GM18951 (cell line): ENCODE results near the gene SYNRG.

Experiments used
- POLR2A ChIP-seq: IDR thresholded peaks from 4 replicates; pipeline ENCODE4 v1.6.1; 2011; ENCODE audit warnings: mild to moderate bottlenecking; ENCODE audit not compliant: insufficient read length, insufficient read depth; ENCODE audit errors: extremely low read depth
- in situ Hi-C: fragments of 300-500 bp; cut with MboI; formaldehyde crosslinking; loops from one replicate; pipeline ENCODE4 v1.12.0; 2022; ENCODE audit warnings: low sequenced_read_pairs, mixed read lengths, inconsistent platforms; ENCODE audit not compliant: unreplicated experiment

Gene SYNRG

DNA sequence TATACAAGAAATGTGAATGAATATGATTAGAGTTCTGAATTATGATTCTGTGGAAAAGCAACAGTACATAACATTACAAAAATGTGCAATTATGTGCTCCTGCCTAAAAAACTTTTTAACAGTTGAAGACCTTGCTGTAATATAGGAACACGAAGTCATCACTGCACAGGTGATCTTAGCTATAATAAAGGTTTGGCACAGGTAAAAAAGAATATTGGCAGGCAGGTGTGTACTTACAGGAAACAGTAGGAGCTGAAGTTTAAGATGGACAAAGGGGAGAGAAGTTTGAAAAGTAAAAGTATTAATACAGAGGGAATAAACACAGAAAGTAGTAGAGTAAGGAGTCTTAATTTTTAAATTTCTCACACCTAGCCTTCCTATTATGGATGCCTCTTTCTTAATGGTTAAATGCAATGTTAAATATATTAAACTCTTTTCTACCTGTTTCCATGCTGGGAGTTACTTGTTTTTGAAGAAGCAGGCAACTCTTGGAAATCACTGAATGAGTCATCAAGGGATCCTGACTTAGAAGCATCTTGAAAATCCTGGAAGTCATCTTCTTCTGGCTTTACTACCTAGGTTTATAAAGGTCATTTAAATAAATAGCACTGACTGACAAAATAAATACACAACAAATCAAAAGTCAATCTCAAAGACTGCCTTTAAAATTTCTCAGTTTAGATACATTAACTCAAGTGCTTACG, 40.7 kb downstream of the SYNRG start:
- in situ Hi-C loops: no loop called here
- TF ChIP-seq POLR2A: no peak

GRCh38 chr17:37567538-37567937, 41.7 kb downstream of the SYNRG start:
- TF ChIP-seq POLR2A: no peak
- in situ Hi-C loops: no loop called here

DNA sequence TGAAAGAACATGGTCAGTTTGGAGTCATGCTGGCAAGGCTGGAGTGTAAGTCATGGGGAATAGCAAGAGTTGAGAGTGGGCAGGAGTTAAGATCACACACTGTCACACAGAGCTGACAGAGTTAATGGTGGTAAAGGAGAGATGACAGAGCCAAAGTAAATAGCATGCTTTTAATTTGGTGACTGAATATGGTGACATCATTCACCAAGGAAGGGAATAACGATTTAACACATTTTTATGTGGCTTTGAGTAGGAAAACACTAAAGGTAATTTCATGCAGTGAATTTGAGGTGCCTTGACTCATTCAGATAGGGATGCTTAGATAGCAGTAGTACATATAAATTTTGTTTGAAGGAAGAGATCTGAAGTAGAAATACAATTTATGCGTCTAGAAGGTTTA, 42.1 kb downstream of the SYNRG start:
- in situ Hi-C loops: no loop called here
- no peak for TF ChIP-seq POLR2A

GRCh38 chr17:37564252-37564651, 45.0 kb downstream of the SYNRG start:
- TF ChIP-seq POLR2A: no peak
- in situ Hi-C loops: no loop called here

DNA sequence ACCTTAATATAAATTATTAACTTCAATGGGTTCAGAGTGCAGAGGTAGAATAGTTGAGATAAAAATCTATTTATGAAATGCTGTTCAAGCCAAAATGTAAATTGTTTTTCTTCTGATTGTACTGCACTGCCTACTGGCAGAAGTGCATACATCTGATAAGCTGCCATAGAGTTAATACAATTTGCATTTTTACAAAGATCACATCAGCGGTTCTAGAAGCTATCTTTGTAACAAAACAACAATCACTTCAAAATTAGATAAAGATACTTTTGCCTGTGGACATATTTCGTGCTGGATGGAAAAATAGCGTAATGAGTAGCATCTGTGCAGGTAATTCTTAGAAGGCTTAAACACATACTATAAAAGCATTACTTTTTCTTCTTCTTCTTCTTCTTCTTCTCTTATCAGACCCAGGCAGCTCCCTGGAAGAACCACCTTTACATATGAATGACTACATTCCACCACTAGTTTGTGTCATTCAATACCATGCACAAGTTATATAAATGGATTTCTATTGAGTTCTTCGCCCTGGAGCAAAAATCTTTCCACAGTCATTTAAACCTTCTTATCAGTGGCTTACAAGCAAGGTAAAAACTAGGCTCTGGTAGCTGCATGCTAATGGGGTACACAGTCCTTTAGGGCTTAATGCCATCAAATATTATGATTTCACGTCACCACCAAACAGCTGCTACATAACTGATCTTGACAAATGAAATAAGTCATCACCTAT, 47.0 kb downstream of the SYNRG start:
- in situ Hi-C loops: no loop called here

DNA sequence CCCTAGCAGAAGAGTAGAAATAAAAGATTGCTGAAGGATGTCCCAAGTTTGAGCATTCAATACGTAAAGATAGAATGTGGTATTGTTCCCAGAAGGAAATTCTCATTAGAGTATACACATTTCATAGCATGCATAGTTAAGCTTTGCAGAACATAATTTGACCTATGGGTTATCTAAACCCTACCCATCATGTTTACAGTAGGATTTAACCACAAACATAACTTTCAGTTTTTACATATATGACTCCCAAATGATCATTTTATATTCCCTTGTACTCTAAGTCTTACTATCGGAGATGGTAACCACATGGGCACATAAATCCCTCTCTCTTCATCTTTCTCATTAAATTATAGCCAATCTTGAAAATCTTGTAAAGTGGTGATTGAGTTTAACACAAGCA, 50.9 kb downstream of the SYNRG start:
- TF ChIP-seq POLR2A: no peak
- in situ Hi-C loops: no loop called here

More for the DNA sequence above, 47.0 kb downstream of the SYNRG start:
- TF ChIP-seq POLR2A: no peak

DNA sequence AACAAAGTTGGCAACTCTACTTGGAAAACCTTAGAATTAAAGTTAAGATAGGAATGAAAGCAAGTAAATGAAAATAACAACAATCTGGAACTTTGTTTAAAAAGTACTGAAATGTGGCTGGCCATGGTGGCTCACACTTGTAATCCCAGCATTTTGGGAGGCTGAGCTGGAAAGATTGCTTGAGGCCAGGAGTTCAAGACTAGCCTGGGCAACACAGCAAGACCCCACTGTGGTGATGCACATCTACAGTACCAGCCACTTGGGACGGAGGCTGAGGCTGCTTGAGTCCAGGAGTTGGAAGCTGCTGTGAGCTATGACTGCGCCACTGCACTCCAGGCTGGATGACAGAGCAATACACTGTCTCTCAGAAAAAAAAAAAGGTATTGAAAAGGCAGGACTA, 51.7 kb downstream of the SYNRG start:
- in situ Hi-C loops: no loop called here
- TF ChIP-seq POLR2A: no peak

DNA sequence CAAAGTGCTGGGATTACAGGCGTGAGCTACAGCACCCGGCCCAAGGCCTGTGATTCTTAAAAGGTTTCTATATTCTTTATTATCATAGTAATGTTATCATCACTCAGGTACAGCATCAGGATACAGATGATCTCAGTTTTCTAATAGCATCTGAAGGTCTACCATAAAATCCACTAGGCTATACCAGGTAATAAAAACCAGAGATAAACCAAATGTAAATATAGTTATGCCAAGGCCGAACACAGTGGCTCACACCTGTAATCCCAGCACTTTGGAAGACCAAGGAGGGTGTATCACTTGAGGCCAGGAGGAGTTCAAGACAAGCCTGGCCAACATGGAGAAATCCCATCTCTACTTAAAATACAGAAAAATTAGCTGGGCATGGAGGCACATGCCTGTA, 53.8 kb downstream of the SYNRG start:
- no peak for TF ChIP-seq POLR2A
- in situ Hi-C loops: no loop called here

GRCh38 chr17:37553401-37553966, 55.7 kb downstream of the SYNRG start:
- in situ Hi-C loops: no loop called here
- no peak for TF ChIP-seq POLR2A

GRCh38 chr17:37551788-37552187, 57.4 kb downstream of the SYNRG start:
- TF ChIP-seq POLR2A: no peak
- in situ Hi-C loops: no loop called here

DNA sequence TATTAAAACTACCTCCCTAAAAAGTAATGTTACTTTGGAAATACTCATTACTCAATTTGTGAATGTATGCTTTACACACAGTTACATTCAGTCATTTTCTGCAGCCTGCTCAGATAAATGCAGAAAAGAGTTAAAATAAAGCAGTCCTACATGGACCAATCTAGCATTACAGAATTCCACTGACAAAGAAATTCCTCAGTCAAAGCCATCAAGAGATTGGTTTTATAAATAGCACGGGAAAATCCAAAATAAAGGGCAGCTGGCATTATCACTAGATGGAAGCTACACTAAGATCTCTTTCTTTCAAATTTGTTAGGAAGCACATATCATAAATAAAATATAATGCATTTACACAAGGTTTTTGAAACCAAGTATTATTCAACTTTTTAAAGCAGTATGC, 61.2 kb downstream of the SYNRG start:
- in situ Hi-C loops: no loop called here
- no peak for TF ChIP-seq POLR2A

- in situ Hi-C loops: no loop called here
- TF ChIP-seq POLR2A: no peak
These were observed 62.9 kb downstream of the SYNRG start for GRCh38 chr17:37546302-37546701.

DNA sequence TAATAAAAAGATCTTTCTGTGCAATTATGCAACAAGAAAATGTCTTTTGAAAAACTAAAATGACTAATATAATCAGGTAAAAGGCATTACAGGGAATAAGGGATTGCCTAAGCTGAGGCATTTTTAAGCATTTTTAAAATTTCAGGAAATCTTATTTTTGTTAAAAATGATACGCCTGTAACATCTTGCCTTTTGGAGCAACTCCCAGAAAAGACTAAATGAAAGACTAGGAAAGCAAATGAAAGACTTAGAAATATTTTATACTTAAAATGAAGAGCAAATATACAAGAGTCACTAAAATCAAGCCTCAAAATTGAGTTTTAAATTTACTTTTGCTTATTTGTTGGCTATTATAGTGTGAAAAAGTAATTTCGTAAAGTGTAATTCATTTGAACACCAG, 63.7 kb downstream of the SYNRG start:
- in situ Hi-C loops: no loop called here
- no peak for TF ChIP-seq POLR2A

GRCh38 chr17:37543637-37544052, 65.6 kb downstream of the SYNRG start:
- TF ChIP-seq POLR2A: no peak
- in situ Hi-C loops: no loop called here
